ENCODE measurements around the gene IL10RB. TPM values are rescaled to one million over a fixed set of nuclear protein-coding genes. Genes with fewer than 3 reads are reported as not detected.

IL10RB gene
- total RNA-seq, 4 donors from 2014 or later: 20.5 to 53.1 (median 21.4) TPM

DNA sequence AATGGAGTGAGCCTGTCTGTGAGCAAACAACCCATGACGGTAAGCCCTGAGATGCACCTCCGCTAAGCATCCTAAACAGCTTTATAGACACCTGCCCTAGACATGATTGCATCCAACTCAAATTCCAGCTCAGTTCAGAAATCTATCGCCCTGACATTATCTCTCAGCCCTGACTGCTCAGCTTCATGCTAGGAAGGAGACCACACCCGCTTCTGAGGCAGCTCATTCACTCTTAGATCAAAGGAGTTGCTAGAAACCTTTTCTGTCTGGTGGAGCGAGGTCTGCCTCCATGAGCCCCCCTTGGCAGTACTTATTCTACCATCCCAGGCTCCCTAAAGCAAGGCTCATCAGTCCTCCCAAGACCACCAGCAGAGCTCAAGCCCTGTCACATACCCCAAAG, 17.0 kb downstream of the IL10RB start:
- intact Hi-C loops (cut with DNase I): no loop called here
- no peak for TF ChIP-seq POLR2A (IDR thresholded peaks at IDR 0.05)
- TF ChIP-seq, protein P1, sequence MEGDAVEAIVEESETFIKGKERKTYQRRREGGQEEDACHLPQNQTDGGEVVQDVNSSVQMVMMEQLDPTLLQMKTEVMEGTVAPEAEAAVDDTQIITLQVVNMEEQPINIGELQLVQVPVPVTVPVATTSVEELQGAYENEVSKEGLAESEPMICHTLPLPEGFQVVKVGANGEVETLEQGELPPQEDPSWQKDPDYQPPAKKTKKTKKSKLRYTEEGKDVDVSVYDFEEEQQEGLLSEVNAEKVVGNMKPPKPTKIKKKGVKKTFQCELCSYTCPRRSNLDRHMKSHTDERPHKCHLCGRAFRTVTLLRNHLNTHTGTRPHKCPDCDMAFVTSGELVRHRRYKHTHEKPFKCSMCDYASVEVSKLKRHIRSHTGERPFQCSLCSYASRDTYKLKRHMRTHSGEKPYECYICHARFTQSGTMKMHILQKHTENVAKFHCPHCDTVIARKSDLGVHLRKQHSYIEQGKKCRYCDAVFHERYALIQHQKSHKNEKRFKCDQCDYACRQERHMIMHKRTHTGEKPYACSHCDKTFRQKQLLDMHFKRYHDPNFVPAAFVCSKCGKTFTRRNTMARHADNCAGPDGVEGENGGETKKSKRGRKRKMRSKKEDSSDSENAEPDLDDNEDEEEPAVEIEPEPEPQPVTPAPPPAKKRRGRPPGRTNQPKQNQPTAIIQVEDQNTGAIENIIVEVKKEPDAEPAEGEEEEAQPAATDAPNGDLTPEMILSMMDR (IDR thresholded peaks at IDR 0.05): no peak
- 96 to 97% methylated on average over 5 of the region's 5 CpGs for WGBS, 2 donors
- Histone ChIP-seq H3K36me3 (peaks cover 16 to 20% of the 10 kb centered on the region in 2 donors), H3K27me3 (no peaks in the 10 kb centered on the region), H3K27ac (no peak overlapping the region), H3K4me3 (replicated peaks in 1 of 3) (no peak overlapping the region), H3K9me3 (no peaks in the 10 kb centered on the region), H3K4me1 (peaks cover 16 to 26% of the 10 kb centered on the region in 2 donors)
- no peak for DNase-seq

- H3K27me3 ChIP-seq: no peaks in the 10 kb centered on the region
- no peak overlapping the region for H3K4me3 ChIP-seq (replicated peaks in 1 of 3)
- WGBS, 2 donors: 60 to 75% methylated on average over 10 to 11 of the region's 11 CpGs
- DNase-seq: peak; percentile 52
- no peaks in the 10 kb centered on the region for H3K9me3 ChIP-seq
- TF ChIP-seq, protein P1 (IDR thresholded peaks at IDR 0.05): no peak
- peak in 1 of 2 donors; percentile 13 for TF ChIP-seq POLR2A (IDR thresholded peaks at IDR 0.05)
- intact Hi-C loops (cut with DNase I): no loop called here
- peak overlapping the region; percentile 29 to 85 (median 68) for H3K27ac ChIP-seq
- H3K36me3 ChIP-seq: peaks cover 9 to 11% of the 10 kb centered on the region in 2 donors
- peaks cover 16 to 42% of the 10 kb centered on the region in 2 donors for H3K4me1 ChIP-seq
These were observed 19.9 kb downstream of the IL10RB start for GRCh38 chr21:33286076-33286475.

DNA sequence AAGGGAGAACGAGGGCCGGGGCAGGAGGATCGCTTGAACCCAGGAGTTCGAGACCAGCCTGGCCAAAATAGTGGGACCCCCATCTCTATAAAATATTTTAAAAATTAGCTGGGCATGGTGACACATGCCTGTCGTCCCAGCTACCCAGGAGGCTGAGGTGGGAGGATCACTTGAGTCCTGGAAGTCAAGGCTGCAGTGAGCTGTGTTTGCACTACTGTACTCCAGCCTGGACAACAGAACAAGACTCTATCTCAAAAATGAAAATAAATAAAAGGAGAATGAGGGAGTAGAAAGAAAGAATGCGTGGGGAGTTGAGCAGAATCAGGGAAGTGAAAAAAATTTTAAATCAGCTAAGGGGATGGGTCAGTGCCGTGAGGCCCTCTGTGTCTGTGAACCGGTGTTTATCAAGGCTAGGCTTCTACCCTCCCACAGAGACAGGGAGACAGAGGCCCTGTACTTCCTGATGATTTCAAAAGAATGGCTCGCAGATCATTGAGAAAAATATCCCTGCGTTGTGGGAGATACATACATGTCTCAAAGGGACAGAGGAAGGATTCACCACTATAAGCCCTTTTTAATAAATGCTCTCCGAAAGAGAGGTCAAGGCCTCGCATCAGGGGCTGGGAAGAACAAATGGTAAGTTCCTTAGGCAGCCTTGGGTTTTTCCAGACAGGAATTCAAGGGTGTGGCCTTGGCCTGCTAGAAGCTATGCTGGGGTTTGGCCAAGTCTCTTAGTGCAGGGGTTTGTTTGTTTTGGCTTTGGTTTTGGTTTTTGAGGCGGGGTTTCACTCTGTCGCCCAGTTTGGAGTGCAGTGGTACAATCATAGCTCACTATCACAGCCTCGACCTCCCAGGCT, 20.7 kb downstream of the IL10RB start:
- TF ChIP-seq POLR2A (IDR thresholded peaks at IDR 0.05): peak in 1 of 2 donors; percentile 14
- TF ChIP-seq, protein P1 (IDR thresholded peaks at IDR 0.05): no peak
- no peaks in the 10 kb centered on the region for H3K27me3 ChIP-seq
- peak; percentile 44 to 67 for DNase-seq
- no peak overlapping the region for H3K4me3 ChIP-seq (replicated peaks in 1 of 3)
- peak overlapping the region; percentile 29 to 85 (median 68) for H3K27ac ChIP-seq
- H3K36me3 ChIP-seq: peaks cover 9 to 11% of the 10 kb centered on the region in 2 donors
- intact Hi-C loops (cut with DNase I): no loop called here
- H3K9me3 ChIP-seq: no peaks in the 10 kb centered on the region
- peaks cover 16 to 42% of the 10 kb centered on the region in 2 donors for H3K4me1 ChIP-seq
- WGBS, 2 donors: 64 to 68% methylated on average over 15 of the region's 15 CpGs

DNA sequence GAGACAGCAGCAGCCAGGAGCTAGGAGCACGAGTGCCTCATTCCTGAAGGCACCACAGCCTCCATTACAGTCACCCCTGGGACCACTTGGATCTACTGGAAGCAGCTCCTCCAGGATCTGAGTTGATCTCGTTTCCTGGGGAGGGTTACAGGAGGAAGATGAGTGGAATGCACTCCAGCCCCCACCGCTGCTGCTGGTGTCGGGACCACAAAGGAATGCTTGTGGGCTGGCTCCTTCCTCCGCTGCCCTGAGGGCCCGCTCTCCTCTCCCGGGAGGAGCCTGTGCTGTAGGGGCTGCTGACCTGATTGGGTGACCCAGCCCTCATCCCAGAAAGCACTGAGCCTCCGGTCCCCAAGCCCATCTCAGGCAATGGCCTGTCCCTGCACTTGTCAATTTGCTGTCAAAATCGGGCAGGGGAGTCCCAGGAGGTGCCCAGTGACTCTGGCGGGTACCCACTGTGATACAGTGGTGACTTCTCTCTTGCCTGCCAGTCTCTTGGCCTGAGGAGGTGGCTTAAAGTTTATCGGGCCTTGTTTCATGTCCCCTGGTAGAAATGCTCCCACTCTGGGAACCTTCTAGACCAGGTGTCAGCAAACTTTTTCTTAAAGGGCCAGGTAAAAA, 23.1 kb downstream of the IL10RB start:
- TF ChIP-seq, protein P1 (IDR thresholded peaks at IDR 0.05): no peak
- no peak for TF ChIP-seq POLR2A (IDR thresholded peaks at IDR 0.05)
- 84% methylated on average over 7 to 8 of the region's 11 CpGs for WGBS, 2 donors
- intact Hi-C loops (cut with DNase I): no loop called here
- DNase-seq: no peak
- Histone ChIP-seq H3K27ac (peak overlapping the region in 1 of 3 donors; percentile 14), H3K4me1 (peaks cover 32 to 63% of the 10 kb centered on the region in 2 donors), H3K4me3 (replicated peaks in 1 of 3) (no peak overlapping the region), H3K9me3 (no peaks in the 10 kb centered on the region), H3K36me3 (peaks cover 0 to 6% of the 10 kb centered on the region in 2 donors), H3K27me3 (no peaks in the 10 kb centered on the region)

- H3K27ac ChIP-seq: no peak overlapping the region
- peak in 1 of 2 donors; percentile 37 for DNase-seq
- WGBS, 2 donors: 93 to 94% methylated on average over 8 to 10 of the region's 11 CpGs
- H3K27me3 ChIP-seq: no peaks in the 10 kb centered on the region
- H3K4me1 ChIP-seq: peaks cover 32 to 64% of the 10 kb centered on the region in 2 donors
- intact Hi-C loops (cut with DNase I): no loop called here
- H3K9me3 ChIP-seq: no peaks in the 10 kb centered on the region
- H3K4me3 ChIP-seq (replicated peaks in 1 of 3): no peak overlapping the region
- TF ChIP-seq POLR2A (IDR thresholded peaks at IDR 0.05): no peak
- TF ChIP-seq, protein P1 (IDR thresholded peaks at IDR 0.05): no peak
- peaks cover 0 to 6% of the 10 kb centered on the region in 2 donors for H3K36me3 ChIP-seq
These were observed 24.3 kb downstream of the IL10RB start for GRCh38 chr21:33290441-33290840.
